ENCODE data around the gene DNAH6. TPM values are rescaled to one million over a fixed set of nuclear protein-coding genes. Genes with fewer than 3 reads are reported as not detected.

DNAH6 gene
- polyA plus RNA-seq, 3 donors, result 0.04 TPM; not detected in 2

GRCh38 chr2:84815146-84815545 lies 298.8 kb downstream of the DNAH6 start:
- no peak overlapping the region for H2AFZ ChIP-seq (ENCODE audit: insufficient read depth, low read depth, low read length, poor library complexity, severe bottlenecking)
- H3K79me2 ChIP-seq (ENCODE audit: insufficient read depth, low read length), result no peaks in the 10 kb centered on the region
- Mint-ChIP-seq H3K36me3 (no peaks in the 10 kb centered on the region), H3K4me3 (no peak overlapping the region), H3K4me1 (peaks cover 19% of the 10 kb centered on the region), H3K27me3 (ENCODE audit: low read depth in 3 of 3) (peaks cover 0 to 8% (median 4%) of the 10 kb centered on the region in 3 donors), H3K9me3 (peaks cover 0 to 3% (median 0%) of the 10 kb centered on the region in 7 donors), H3K27ac (no peak overlapping the region)
- peaks cover 0 to 4% of the 10 kb centered on the region in 2 donors for H3K9me3 ChIP-seq (replicated peaks in 1 of 2; ENCODE audit: control insufficient read depth in 1 of 2, insufficient read depth in 1 of 2, low read length in 2 of 2)
- no peak for DNase-seq
- no peak for TF ChIP-seq CTCF (IDR thresholded peaks at IDR 0.05)
- intact Hi-C loops (cut with micrococcal nuclease), result no loop called here
- peaks cover 11 to 12% of the 10 kb centered on the region in 2 donors for H3K4me1 ChIP-seq (ENCODE audit: control insufficient read depth in 1 of 2, insufficient read depth in 2 of 2, low read length in 2 of 2)
- H3K36me3 ChIP-seq (replicated peaks in 1 of 2; ENCODE audit: control insufficient read depth in 1 of 2, insufficient read depth in 2 of 2, low read length in 2 of 2), result no peaks in the 10 kb centered on the region
- H3K4me2 ChIP-seq (replicated peaks; ENCODE audit: extremely low read depth, low read length, poor library complexity, severe bottlenecking), result no peak overlapping the region
- H3K9ac ChIP-seq (ENCODE audit: insufficient read depth, low read length, poor library complexity, severe bottlenecking), result no peak overlapping the region
- no peak overlapping the region for H3K4me3 ChIP-seq (replicated peaks in 1 of 3; ENCODE audit: low read depth in 2 of 3, low read length in 3 of 3)
- no peaks in the 10 kb centered on the region for H4K20me1 ChIP-seq (ENCODE audit: insufficient read depth, low read length)
- no peak overlapping the region for H3K27ac ChIP-seq (ENCODE audit: low read depth in 1 of 2, low read length in 2 of 2)
- H3K27me3 ChIP-seq (ENCODE audit: control insufficient read depth in 2 of 2, insufficient read depth in 2 of 2, low read length in 2 of 2), result no peaks in the 10 kb centered on the region
- WGBS (ENCODE audit: insufficient coverage), result no CpG with 5 or more reads among the region's 3 CpGs

GRCh38 chr2:84816426-84817026 lies 300.2 kb downstream of the DNAH6 start:
- Histone ChIP-seq H2AFZ (ENCODE audit: insufficient read depth, low read depth, low read length, poor library complexity, severe bottlenecking) (no peak overlapping the region), H4K20me1 (ENCODE audit: insufficient read depth, low read length) (no peaks in the 10 kb centered on the region), H3K9ac (ENCODE audit: insufficient read depth, low read length, poor library complexity, severe bottlenecking) (no peak overlapping the region), H3K36me3 (replicated peaks in 1 of 2; ENCODE audit: control insufficient read depth in 1 of 2, insufficient read depth in 2 of 2, low read length in 2 of 2) (no peaks in the 10 kb centered on the region), H3K27me3 (ENCODE audit: control insufficient read depth in 2 of 2, insufficient read depth in 2 of 2, low read length in 2 of 2) (no peaks in the 10 kb centered on the region), H3K4me2 (replicated peaks; ENCODE audit: extremely low read depth, low read length, poor library complexity, severe bottlenecking) (no peak overlapping the region), H3K27ac (ENCODE audit: low read depth in 1 of 2, low read length in 2 of 2) (no peak overlapping the region), H3K79me2 (ENCODE audit: insufficient read depth, low read length) (no peaks in the 10 kb centered on the region), H3K4me3 (replicated peaks in 1 of 3; ENCODE audit: low read depth in 2 of 3, low read length in 3 of 3) (no peak overlapping the region), H3K9me3 (replicated peaks in 1 of 2; ENCODE audit: control insufficient read depth in 1 of 2, insufficient read depth in 1 of 2, low read length in 2 of 2) (peaks cover 0 to 4% of the 10 kb centered on the region in 2 donors), H3K4me1 (ENCODE audit: control insufficient read depth in 1 of 2, insufficient read depth in 2 of 2, low read length in 2 of 2) (peaks cover 11 to 12% of the 10 kb centered on the region in 2 donors)
- 100% methylated on average over 2 of the region's 6 CpGs for WGBS (ENCODE audit: insufficient coverage)
- no peak overlapping the region for H3K4me3 Mint-ChIP-seq
- H3K27me3 Mint-ChIP-seq (ENCODE audit: low read depth in 3 of 3), result peaks cover 0 to 6% (median 4%) of the 10 kb centered on the region in 3 donors
- intact Hi-C loops (cut with micrococcal nuclease), result no loop called here
- no peak for TF ChIP-seq CTCF (IDR thresholded peaks at IDR 0.05)
- peaks cover 19% of the 10 kb centered on the region for H3K4me1 Mint-ChIP-seq
- peaks cover 0 to 3% (median 0%) of the 10 kb centered on the region in 7 donors for H3K9me3 Mint-ChIP-seq
- DNase-seq, result no peak
- H3K27ac Mint-ChIP-seq, result no peak overlapping the region
- no peaks in the 10 kb centered on the region for H3K36me3 Mint-ChIP-seq
